Measurements from ENCODE around the gene PTK6.

DNA sequence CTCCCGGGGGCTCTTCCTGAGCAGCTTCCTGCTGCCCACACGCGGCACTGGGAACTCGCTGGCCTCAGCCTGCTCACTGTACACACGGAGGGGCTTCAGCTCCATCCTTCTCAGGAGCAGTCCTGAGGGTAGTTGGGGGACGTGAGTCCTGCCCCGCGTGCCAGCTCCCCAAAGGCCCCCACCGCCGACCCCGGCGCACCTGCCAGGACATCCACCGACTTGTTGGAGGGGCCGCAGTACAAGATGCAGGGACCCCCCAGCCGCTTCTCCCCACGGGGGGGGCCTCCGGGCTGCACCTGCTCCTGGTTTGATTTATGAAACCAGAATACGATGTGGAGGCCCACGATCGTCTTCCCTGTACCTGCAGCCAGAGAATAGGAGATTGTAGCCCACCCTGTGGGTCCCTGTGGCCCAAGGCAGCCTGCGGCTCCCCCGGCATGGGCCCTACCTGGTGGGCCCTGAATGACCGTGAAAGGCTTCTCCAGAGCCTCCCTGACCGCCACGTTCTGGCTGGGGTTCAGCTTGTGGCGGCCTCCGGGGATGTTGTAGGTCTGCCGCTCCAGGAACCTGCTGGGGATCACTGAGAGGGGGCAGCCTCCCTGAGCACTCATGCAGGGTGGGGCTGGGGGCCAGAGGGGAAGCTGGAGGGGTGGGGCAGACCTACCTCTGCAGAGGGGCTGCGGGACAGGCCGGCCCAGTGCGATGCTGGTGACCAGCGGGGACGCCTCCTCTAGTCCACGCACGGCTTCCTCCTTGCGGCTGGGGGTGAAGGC is 24.6 kb upstream of the PTK6 start:
- no peak for TF ChIP-seq FOXM1 (IDR thresholded peaks at IDR 0.05; ENCODE audit: borderline replicate concordance)
- no peak for TF ChIP-seq HDGF (IDR thresholded peaks at IDR 0.05; ENCODE audit: borderline replicate concordance)
- no peak for TF ChIP-seq LEF1 (IDR thresholded peaks at IDR 0.05; ENCODE audit: borderline replicate concordance)
- no peak for TF ChIP-seq ELF4 (IDR thresholded peaks at IDR 0.05)
- TF ChIP-seq FOXK2 (IDR thresholded peaks at IDR 0.05), result no peak
- TF ChIP-seq SUZ12 (IDR thresholded peaks at IDR 0.05), result no peak
- no peak for TF ChIP-seq ARNT (IDR thresholded peaks at IDR 0.05)
- TF ChIP-seq NFRKB (IDR thresholded peaks at IDR 0.05), result no peak
- TF ChIP-seq TARDBP (IDR thresholded peaks at IDR 0.05), result no peak
- no peak for TF ChIP-seq ZNF384 (IDR thresholded peaks at IDR 0.05)
- TF ChIP-seq BHLHE40 (IDR thresholded peaks at IDR 0.05; ENCODE audit: borderline replicate concordance), result no peak
- no peak for TF ChIP-seq SP1 (IDR thresholded peaks at IDR 0.05)
- no peak for TF ChIP-seq FOXA1 (IDR thresholded peaks at IDR 0.05)
